HCT116 (cell line): ENCODE measurements around the gene ADGRB2. TPM values are rescaled to one million over a fixed set of nuclear protein-coding genes. Genes with fewer than 3 reads are reported as not detected.

Experiments
- ATAC-seq: fragments of 200-7000 bp; cut with Tn5 transposase; 2 replicates; pipeline ENCODE4 v1.9.1; 2020; ENCODE audit warnings: mild to moderate bottlenecking, moderate library complexity
- BruUV-seq: library from RNA; stranded (reverse); fragments of 400-500 nt; replicated peaks from 2 replicates; lab custom pipeline; 2021; lab: Mats Ljungman, UMichigan
- CTCF ChIA-PET: fragments of 300-600 bp; sonication (Branson Sonifier 250); formaldehyde crosslinking; loops from one replicate; lab custom pipeline; 2021; ENCODE audit warnings: antibody characterized with exemption; lab: Charles Lee
- POLR2A ChIA-PET: fragments of 300-600, 350-600 bp; sonication (Branson Sonifier 250); formaldehyde crosslinking; loops from one replicate; lab custom pipeline; 2021; ENCODE audit warnings: antibody characterized with exemption; lab: Charles Lee
- RAD21 ChIA-PET, 2 experiments: fragments of 300-600 bp; sonication (Branson Sonifier 250); formaldehyde crosslinking; loops; one replicate each; lab custom pipeline; 2023; ENCODE audit warnings: low total read pairs in 2 of 2; ENCODE audit not compliant: uncharacterized antibody in 2 of 2, unreplicated experiment in 2 of 2, low non-redundant PET in 1 of 2; lab: Charles Lee
- DNase-seq: peaks from one replicate; pipeline ENCODE4 v3.0.0-alpha.2; 2010; ENCODE audit warnings: low read depth, low spot score
- H2AFZ ChIP-seq: fragments of 200-600 bp; shearing (Covaris generic), sonication (generic); 2 replicates; pipeline ENCODE4 v1.6.1; 2017; ENCODE audit warnings: low read depth, mixed run types, mixed read lengths, antibody characterized with exemption, low read length; ENCODE audit not compliant: poor library complexity, severe bottlenecking
- H3K27ac ChIP-seq: 2 replicates; pipeline ENCODE4 v1.5.1; 2012; ENCODE audit warnings: low read depth, low read length
- H3K27me3 ChIP-seq: fragments of 200-600 bp; sonication (generic); 2 replicates; pipeline ENCODE4 v1.6.1; 2016; ENCODE audit warnings: mixed run types, low read length, mixed read lengths; ENCODE audit not compliant: insufficient read depth
- H3K36me3 ChIP-seq, 2 experiments: fragments of 200-500 bp in 1 of 2; fragments of 200-600 bp in 1 of 2; sonication (Bioruptor generic) in 1 of 2; sonication (generic) in 1 of 2; 2 replicates each; pipeline versions ENCODE4 v1.5.1 to v1.6.1; 2014 to 2016; ENCODE audit warnings: low read length in 2 of 2, inconsistent platforms in 1 of 2, mixed read lengths in 1 of 2, mixed run types in 1 of 2; ENCODE audit not compliant: insufficient read depth in 2 of 2, control insufficient read depth in 1 of 2
- H3K4me1 ChIP-seq, 2 experiments: fragments of 200-600 bp in 1 of 2; sonication (generic) in 1 of 2; 2 replicates each; pipeline versions ENCODE4 v1.5.1 to v1.6.1; 2012 to 2017; ENCODE audit warnings: low read length in 2 of 2, inconsistent platforms in 1 of 2, mild to moderate bottlenecking in 1 of 2, mixed read lengths in 1 of 2, mixed run types in 1 of 2, moderate library complexity in 1 of 2; ENCODE audit not compliant: insufficient read depth in 2 of 2, control insufficient read depth in 1 of 2
- H3K4me2 ChIP-seq: fragments of 200-600 bp; sonication (generic); 2 replicates; pipeline ENCODE4 v1.6.1; 2017; ENCODE audit warnings: mixed run types, low read length, mixed read lengths
- H3K4me3 ChIP-seq, 2 experiments: fragments of 200-600 bp in 1 of 2; sonication (generic) in 1 of 2; replicated peaks in 1 of 2; 2 replicates each; pipeline ENCODE4 v1.5.1; 2011 to 2016; ENCODE audit warnings: low read length in 2 of 2, control low read depth in 1 of 2, low read depth in 1 of 2, mild to moderate bottlenecking in 1 of 2, mixed read lengths in 1 of 2, mixed run types in 1 of 2
- H3K79me2 ChIP-seq: fragments of 200-600 bp; sonication (generic); 2 replicates; pipeline ENCODE4 v1.6.1; 2017; ENCODE audit warnings: mild to moderate bottlenecking, mixed run types, low read length, moderate library complexity, mixed read lengths; ENCODE audit not compliant: insufficient read depth
- H3K9ac ChIP-seq: fragments of 200-600 bp; sonication (generic); 2 replicates; pipeline ENCODE4 v1.6.1; 2016; ENCODE audit warnings: low read length, mixed read lengths
- H3K9me2 ChIP-seq: fragments of 200-600 bp; sonication (generic), shearing (Covaris generic); 2 replicates; pipeline ENCODE4 v1.6.1; 2017; ENCODE audit warnings: mixed run types, mild to moderate bottlenecking, moderate library complexity; ENCODE audit not compliant: insufficient read depth
- H3K9me3 ChIP-seq, 2 experiments: fragments of 200-500 bp in 1 of 2; fragments of 200-600 bp in 1 of 2; sonication (Bioruptor generic) in 1 of 2; sonication (generic) in 1 of 2; 2 replicates each; pipeline ENCODE4 v1.6.1; 2014 to 2017; ENCODE audit warnings: low read length in 2 of 2, mixed read lengths in 2 of 2, inconsistent platforms in 1 of 2, low read depth in 1 of 2, mild to moderate bottlenecking in 1 of 2, mixed run types in 1 of 2, moderate library complexity in 1 of 2; ENCODE audit not compliant: control insufficient read depth in 1 of 2, insufficient read depth in 1 of 2
- H4K20me1 ChIP-seq: fragments of 200-600 bp; sonication (generic), shearing (Covaris generic); 2 replicates; pipeline ENCODE4 v1.6.1; 2017; ENCODE audit warnings: mixed run types, mild to moderate bottlenecking, moderate library complexity; ENCODE audit not compliant: insufficient read depth
- CBX3 ChIP-seq: IDR thresholded peaks from 2 replicates; pipeline ENCODE4 v1.6.1; 2012; ENCODE audit warnings: low read depth
- CEBPB ChIP-seq: IDR thresholded peaks from 2 replicates; pipeline ENCODE4 v1.6.1; 2012; ENCODE audit warnings: low read depth
- EGR1 ChIP-seq: IDR thresholded peaks from 2 replicates; pipeline ENCODE4 v1.6.1; 2012; ENCODE audit warnings: low read depth
- EZH2 ChIP-seq: fragments of 200-600 bp; sonication (generic); IDR thresholded peaks from 2 replicates; pipeline ENCODE4 v1.6.1; 2017; ENCODE audit warnings: antibody characterized with exemption, mixed run types
- JUND ChIP-seq: IDR thresholded peaks from 2 replicates; pipeline ENCODE4 v1.6.1; 2012
- MAX ChIP-seq: IDR thresholded peaks from 2 replicates; pipeline ENCODE4 v1.6.1; 2012
- POLR2A ChIP-seq: IDR thresholded peaks from 2 replicates; pipeline ENCODE4 v1.7.0; 2011; ENCODE audit warnings: borderline replicate concordance; ENCODE audit not compliant: insufficient read depth, insufficient read length; ENCODE audit errors: extremely low read depth
- POLR2AphosphoS5 ChIP-seq: IDR thresholded peaks from 2 replicates; pipeline ENCODE4 v1.6.1; 2011; ENCODE audit warnings: mild to moderate bottlenecking, low read depth, low read length, moderate library complexity
- RAD21 ChIP-seq: IDR thresholded peaks from 2 replicates; pipeline ENCODE4 v1.6.1; 2012; ENCODE audit warnings: low read depth, mild to moderate bottlenecking
- REST ChIP-seq: IDR thresholded peaks from 2 replicates; pipeline ENCODE4 v1.6.1; 2012; ENCODE audit warnings: low read depth
- TCF7L2 ChIP-seq: IDR thresholded peaks from 2 replicates; pipeline ENCODE4 v1.7.0; 2011; ENCODE audit warnings: borderline replicate concordance, inconsistent platforms; ENCODE audit not compliant: insufficient read depth, insufficient read length; ENCODE audit errors: extremely low read depth
- ZBTB33 ChIP-seq: IDR thresholded peaks from 2 replicates; pipeline ENCODE4 v1.6.1; 2011; ENCODE audit warnings: mild to moderate bottlenecking, low read length, moderate library complexity; ENCODE audit not compliant: insufficient replicate concordance; ENCODE audit errors: extremely low read depth
- ZNF274 ChIP-seq: fragments of 200-500 bp; sonication (Bioruptor generic); IDR thresholded peaks from 2 replicates; pipeline ENCODE4 v1.6.1; 2014; ENCODE audit warnings: mild to moderate bottlenecking, low read depth, low read length, inconsistent platforms
- intact Hi-C: fragments of 100-400 bp; cut with micrococcal nuclease; formaldehyde crosslinking; loops from 2 replicates; pipeline ENCODE4 v1.10.0; 2022
- total RNA-seq: library from RNA; stranded (reverse); gene quantifications from one replicate; pipeline ENCODE4 v1.2.1, GENCODE V29; 2021; ENCODE audit not compliant: unreplicated experiment

ADGRB2 gene
- total RNA-seq, 1 experiment from 2014 or later, result 10.1 TPM

GRCh38 chr1:31774495-31774894 lies 10.4 kb upstream of the ADGRB2 start:
- H3K27ac ChIP-seq, result no peak overlapping the region
- no peak overlapping the region for H3K4me2 ChIP-seq
- ChIA-PET POLR2A (no interaction called here), CTCF (no interaction called here), RAD21 (no interaction called here)
- intact Hi-C loops, result no loop called here
- no TSS peak for BruUV-seq
- no peak for ATAC-seq
- no peaks in the 10 kb centered on the region for H4K20me1 ChIP-seq
- no peaks in the 10 kb centered on the region for H3K9me3 ChIP-seq
- TF ChIP-seq CBX3, result no peak
- no peak for TF ChIP-seq MAX
- TF ChIP-seq JUND, result no peak
- DNase-seq, result no peak
- no peak overlapping the region for H2AFZ ChIP-seq
- no peak overlapping the region for H3K9ac ChIP-seq
- no peaks in the 10 kb centered on the region; a peak in 2 of 4 replicates for H3K4me1 ChIP-seq
- H3K79me2 ChIP-seq, result no peaks in the 10 kb centered on the region
- H3K27me3 ChIP-seq, result no peaks in the 10 kb centered on the region; the same call in 1 of the 2 replicates
- H3K36me3 ChIP-seq, result no peaks in the 10 kb centered on the region
- no peak overlapping the region for H3K4me3 ChIP-seq
- no peaks in the 10 kb centered on the region for H3K9me2 ChIP-seq

- H3K36me3 ChIP-seq, result no peaks in the 10 kb centered on the region
- POLR2A ChIA-PET, result no interaction called here
- CTCF ChIA-PET, result no interaction called here
- no peak overlapping the region for H3K4me3 ChIP-seq
- RAD21 ChIA-PET, result no interaction called here
- DNase-seq (no peak), ATAC-seq (no peak)
- H3K27ac ChIP-seq, result no peak overlapping the region
- TF ChIP-seq RAD21 (no peak), POLR2AphosphoS5 (no peak), TCF7L2 (no peak), CEBPB (no peak), EGR1 (no peak), ZNF274 (no peak), POLR2A (no peak), EZH2 (no peak), REST (no peak), JUND (no peak), ZBTB33 (no peak)
- intact Hi-C loops, result no loop called here
- H3K4me2 ChIP-seq, result no peak overlapping the region
- no peaks in the 10 kb centered on the region; the same call in 1 of the 2 replicates for H3K27me3 ChIP-seq
- H3K4me1 ChIP-seq, result no peaks in the 10 kb centered on the region; a peak in 2 of 4 replicates
- H3K9me3 ChIP-seq, result no peaks in the 10 kb centered on the region
- no peak overlapping the region for H3K9ac ChIP-seq
- H4K20me1 ChIP-seq, result no peaks in the 10 kb centered on the region
- no peaks in the 10 kb centered on the region for H3K79me2 ChIP-seq
- no peak overlapping the region for H2AFZ ChIP-seq
- no peaks in the 10 kb centered on the region for H3K9me2 ChIP-seq
- no TSS peak for BruUV-seq
Measured at GRCh38 chr1:31773861-31774260, 9.7 kb upstream of the ADGRB2 start.
